GM19328 (cell line): Measurements from ENCODE around the gene RPN2.

Experiments
- ATAC-seq: cut with Tn5 transposase; IDR thresholded peaks from one replicate; pipeline ENCODE4 v1.9.1; 2021; ENCODE audit warnings: mild to moderate bottlenecking, moderate library complexity; ENCODE audit not compliant: unreplicated experiment

Gene RPN2

GRCh38 chr20:37261714-37262113 is 82.6 kb downstream of the RPN2 start, which contains the start of gene GHRH:
TSS of gene GHRH (minus strand) at chr20:37261814. CDS start at chr20:37256889, 4,925 bp downstream.
- ATAC-seq = no peak

GRCh38 chr20:37262505-37262904 is 83.4 kb downstream of the RPN2 start:
- no peak for ATAC-seq

GRCh38 chr20:37263686-37264085 is 84.6 kb downstream of the RPN2 start:
- no peak for ATAC-seq

GRCh38 chr20:37265152-37265551 is 86.0 kb downstream of the RPN2 start:
- ATAC-seq = no peak

GRCh38 chr20:37266940-37267666 is 88.0 kb downstream of the RPN2 start:
- ATAC-seq = no peak

- ATAC-seq = no peak
These were observed 88.7 kb downstream of the RPN2 start for GRCh38 chr20:37267667-37268313.

- no peak for ATAC-seq
These were observed 91.7 kb downstream of the RPN2 start for GRCh38 chr20:37270576-37271420.

GRCh38 chr20:37271421-37271768 is 92.3 kb downstream of the RPN2 start:
- ATAC-seq = no peak

- ATAC-seq = no peak
These were observed 94.9 kb downstream of the RPN2 start for GRCh38 chr20:37273988-37274387.

GRCh38 chr20:37274851-37275524 is 95.9 kb downstream of the RPN2 start:
- no peak for ATAC-seq

GRCh38 chr20:37276494-37277252 is 97.5 kb downstream of the RPN2 start:
- no peak for ATAC-seq

- no peak for ATAC-seq
These were observed 98.1 kb downstream of the RPN2 start for GRCh38 chr20:37277253-37277593.

GRCh38 chr20:37278966-37279590 is 99.9 kb downstream of the RPN2 start:
- ATAC-seq = no peak

GRCh38 chr20:37279820-37280219 is 100.7 kb downstream of the RPN2 start:
- no peak for ATAC-seq

GRCh38 chr20:37280403-37280802 is 101.3 kb downstream of the RPN2 start:
- ATAC-seq = no peak

GRCh38 chr20:37282556-37282955 is 103.4 kb downstream of the RPN2 start:
- ATAC-seq = no peak

- ATAC-seq = no peak
These were observed 104.5 kb downstream of the RPN2 start for GRCh38 chr20:37283530-37284195.

- ATAC-seq = no peak
These were observed 105.6 kb downstream of the RPN2 start for GRCh38 chr20:37284691-37285161.

GRCh38 chr20:37285664-37286374 is 106.7 kb downstream of the RPN2 start:
- ATAC-seq = no peak
